GM12891 (cell line): Measurements from ENCODE around the gene NEDD9.

Experiments used
- DNase-seq: peaks from one replicate; pipeline ENCODE4 v3.0.0; 2011; ENCODE audit warnings: low spot score; ENCODE audit not compliant: insufficient read length
- FAIRE-seq: peaks from 2 replicates; lab custom pipeline; 2011; peaks lifted over from hg19 to GRCh38; lab: Jason Lieb, UNC
- PAX5 ChIP-seq: IDR thresholded peaks from 2 replicates; pipeline ENCODE4 v1.6.1; 2011; ENCODE audit warnings: low read length, moderate library complexity, mild to moderate bottlenecking; ENCODE audit not compliant: insufficient read depth, severe bottlenecking
- POLR2A ChIP-seq: IDR thresholded peaks from 2 replicates; pipeline ENCODE4 v1.6.1; 2011; ENCODE audit warnings: low read depth, low read length, control low read depth
- POLR2AphosphoS5 ChIP-seq: IDR thresholded peaks from 2 replicates; pipeline ENCODE4 v1.6.1; 2011; ENCODE audit warnings: low read depth, low read length, control low read depth
- POU2F2 ChIP-seq: IDR thresholded peaks from 2 replicates; pipeline ENCODE4 v1.6.1; 2011; ENCODE audit warnings: low read depth, mild to moderate bottlenecking, control low read depth, low read length, moderate library complexity
- SPI1 ChIP-seq: IDR thresholded peaks from 2 replicates; pipeline ENCODE4 v1.6.1; 2011; ENCODE audit warnings: low read depth, low read length, control low read depth
- TAF1 ChIP-seq: IDR thresholded peaks from 2 replicates; pipeline ENCODE4 v1.6.1; 2011; ENCODE audit warnings: low read depth, low read length, control low read depth

The NEDD9 gene

DNA sequence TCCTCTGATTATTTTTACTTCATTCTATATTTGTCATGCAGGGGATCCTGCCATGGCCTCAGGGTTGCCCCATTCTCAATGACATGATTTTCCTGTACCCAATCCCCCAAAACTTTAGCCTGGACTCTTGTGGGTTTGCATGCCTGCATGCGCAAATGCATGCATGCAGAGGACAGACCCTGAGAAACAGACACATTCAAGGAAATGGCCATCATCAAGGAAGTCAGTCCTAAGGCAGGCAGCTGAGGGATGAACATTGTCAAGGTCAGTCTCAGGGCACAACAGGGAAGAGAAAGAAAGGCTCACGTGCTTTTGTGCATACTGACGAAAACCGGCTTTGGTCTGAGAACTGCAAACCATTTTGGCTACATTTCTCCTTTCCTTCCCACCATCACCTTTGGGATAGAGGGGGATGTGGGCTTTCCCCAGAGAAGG lies 13.1 kb downstream of the NEDD9 start:
- FAIRE-seq: no peak
- DNase-seq: no peak
- TF ChIP-seq PAX5: no peak
- no peak for TF ChIP-seq SPI1
- TF ChIP-seq POU2F2: no peak
- TF ChIP-seq POLR2AphosphoS5: no peak
- TF ChIP-seq TAF1: no peak
- TF ChIP-seq POLR2A: no peak

DNA sequence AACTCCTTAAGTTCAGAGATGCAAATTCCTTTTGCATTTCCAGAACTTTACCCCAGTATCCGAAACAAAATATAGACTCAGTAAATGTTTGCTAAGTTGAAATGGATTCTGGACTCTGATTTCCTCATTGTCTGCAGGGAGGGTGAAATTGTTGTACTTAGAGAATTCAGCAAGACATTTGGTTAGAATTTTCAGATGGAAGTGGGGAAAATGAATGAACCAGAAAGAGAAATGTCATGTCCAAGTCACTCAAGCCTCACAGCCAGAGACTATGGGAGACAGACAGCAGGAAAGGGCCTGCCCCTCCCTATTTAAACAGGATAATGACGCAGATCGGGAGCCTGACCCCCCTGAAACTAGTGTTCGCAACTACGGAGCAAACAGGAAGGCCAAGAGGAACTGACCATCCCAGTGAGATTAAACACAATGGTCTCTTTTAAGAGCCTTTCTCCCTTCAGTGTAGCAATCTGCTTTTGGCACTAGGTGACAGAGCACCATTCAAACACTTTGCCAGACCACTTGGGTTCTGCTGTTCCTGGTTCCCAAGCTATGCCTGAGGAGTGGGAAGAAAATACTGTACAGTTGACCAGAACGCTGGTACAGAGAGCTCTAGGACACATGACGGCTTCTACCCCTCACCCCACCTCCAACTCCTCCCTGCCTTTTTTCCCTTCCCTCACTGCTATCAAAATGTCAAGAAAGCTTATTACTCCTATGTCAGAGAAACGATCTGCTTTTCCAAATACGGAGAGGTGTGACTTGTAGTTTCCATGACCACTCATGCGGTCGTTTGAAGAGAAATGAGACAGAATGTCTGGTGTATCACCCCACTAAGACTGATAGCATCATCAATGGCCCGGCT lies 13.7 kb downstream of the NEDD9 start:
- DNase-seq (no peak), FAIRE-seq (no peak)
- TF ChIP-seq POLR2AphosphoS5 (no peak), POLR2A (no peak), POU2F2 (no peak), TAF1 (no peak), SPI1 (no peak), PAX5 (no peak)

DNA sequence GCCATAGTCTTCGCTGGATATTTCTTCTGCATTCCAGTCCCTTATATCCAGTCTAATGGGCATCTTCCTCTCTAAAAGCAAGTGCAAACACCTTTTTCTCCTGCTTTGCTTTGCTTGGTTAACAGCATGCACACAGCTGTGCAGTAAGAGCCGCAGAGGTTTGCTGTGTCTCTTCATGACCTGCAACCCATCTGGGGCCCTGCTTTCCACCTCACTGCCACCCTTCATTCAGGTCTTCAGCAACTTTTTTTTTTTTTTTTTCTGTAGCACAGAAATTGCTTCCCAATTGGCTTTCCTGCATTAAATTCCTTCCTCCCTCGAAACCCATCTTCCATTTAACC lies 14.4 kb downstream of the NEDD9 start:
- TF ChIP-seq PAX5 (no peak), POLR2AphosphoS5 (no peak), SPI1 (no peak), POU2F2 (no peak), POLR2A (no peak), TAF1 (no peak)
- DNase-seq (no peak), FAIRE-seq (no peak)

DNA sequence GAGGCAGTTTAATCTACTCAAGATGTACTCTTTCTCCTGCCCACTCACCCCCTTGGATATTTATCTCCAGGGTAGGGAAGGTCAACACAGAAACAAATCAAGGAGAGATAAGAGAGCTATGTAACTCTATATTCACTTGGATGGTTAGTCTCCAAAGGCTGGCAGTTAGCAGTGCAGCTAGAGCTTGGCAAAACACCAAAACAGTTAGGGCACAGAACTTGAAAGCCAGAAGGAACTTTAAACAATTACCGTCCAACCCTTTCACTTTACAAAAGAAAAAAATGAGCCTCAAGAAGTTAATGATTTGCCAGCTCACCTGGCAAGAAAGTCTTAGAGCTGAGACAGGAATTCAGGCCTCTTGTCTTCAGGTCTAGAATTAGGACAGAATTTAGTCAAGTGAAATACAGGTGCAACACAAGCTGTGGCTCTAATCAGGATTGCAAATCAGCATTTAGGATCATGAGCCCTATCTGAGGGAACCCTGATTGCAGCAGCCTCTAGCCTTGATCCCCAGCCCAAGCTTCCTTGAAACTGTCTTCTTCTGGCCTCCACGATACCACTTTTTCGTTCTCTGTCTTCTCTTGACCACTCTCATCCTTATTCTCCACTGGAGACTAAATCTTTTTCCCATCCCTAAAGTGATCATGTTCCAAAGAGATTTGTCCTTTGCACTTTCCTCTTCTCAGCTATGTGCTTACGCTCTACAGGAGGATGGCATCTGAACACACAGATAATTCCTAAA lies 14.9 kb downstream of the NEDD9 start:
- FAIRE-seq (no peak), DNase-seq (no peak)
- TF ChIP-seq TAF1 (no peak), POLR2A (no peak), PAX5 (no peak), POU2F2 (no peak), POLR2AphosphoS5 (no peak), SPI1 (no peak)

DNA sequence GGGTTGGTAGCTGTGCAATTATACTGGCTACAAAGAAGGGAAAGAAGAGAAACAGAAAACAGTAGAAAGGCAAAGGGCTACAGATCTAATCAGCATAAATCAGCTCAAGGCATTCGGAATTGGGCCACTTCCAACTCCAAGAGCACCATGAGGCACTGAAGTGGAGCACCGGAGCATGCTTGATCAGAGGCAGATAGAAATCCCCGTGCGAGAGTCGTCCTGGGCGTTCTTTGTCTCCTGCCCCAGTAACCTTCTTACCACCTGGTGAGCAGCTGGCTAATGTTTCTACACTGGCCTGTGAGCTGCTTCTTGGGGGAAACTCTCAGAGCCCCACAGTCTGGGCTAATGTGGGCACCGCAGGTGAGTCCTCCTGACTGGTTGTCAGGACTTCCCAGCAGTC lies 16.7 kb downstream of the NEDD9 start:
- no peak for TF ChIP-seq POLR2AphosphoS5
- no peak for TF ChIP-seq TAF1
- no peak for TF ChIP-seq POU2F2
- TF ChIP-seq PAX5: no peak
- TF ChIP-seq SPI1: no peak
- no peak for TF ChIP-seq POLR2A
- no peak for FAIRE-seq
- DNase-seq: no peak

DNA sequence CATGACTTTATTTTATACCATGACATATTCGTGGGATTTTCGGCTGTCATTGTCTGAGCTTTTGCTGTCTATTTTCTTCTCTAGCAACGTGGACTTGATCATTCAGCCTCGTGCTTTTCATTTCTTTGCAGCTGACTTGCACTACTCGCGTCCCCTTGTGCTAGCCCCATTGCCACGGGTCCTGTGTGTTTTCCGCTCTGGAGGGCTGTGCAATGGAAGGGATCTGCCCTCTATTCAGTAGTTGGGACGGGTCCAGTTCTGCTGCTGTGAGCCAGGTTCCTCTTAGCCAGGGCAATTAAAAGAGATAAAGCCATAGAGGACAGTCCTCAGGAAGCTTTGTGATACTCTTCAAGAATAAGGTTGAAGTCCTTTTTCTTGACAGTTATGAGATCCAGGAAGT lies 17.6 kb downstream of the NEDD9 start:
- DNase-seq (no peak), FAIRE-seq (no peak)
- TF ChIP-seq TAF1 (no peak), POLR2A (no peak), POU2F2 (no peak), PAX5 (no peak), SPI1 (no peak), POLR2AphosphoS5 (no peak)

DNA sequence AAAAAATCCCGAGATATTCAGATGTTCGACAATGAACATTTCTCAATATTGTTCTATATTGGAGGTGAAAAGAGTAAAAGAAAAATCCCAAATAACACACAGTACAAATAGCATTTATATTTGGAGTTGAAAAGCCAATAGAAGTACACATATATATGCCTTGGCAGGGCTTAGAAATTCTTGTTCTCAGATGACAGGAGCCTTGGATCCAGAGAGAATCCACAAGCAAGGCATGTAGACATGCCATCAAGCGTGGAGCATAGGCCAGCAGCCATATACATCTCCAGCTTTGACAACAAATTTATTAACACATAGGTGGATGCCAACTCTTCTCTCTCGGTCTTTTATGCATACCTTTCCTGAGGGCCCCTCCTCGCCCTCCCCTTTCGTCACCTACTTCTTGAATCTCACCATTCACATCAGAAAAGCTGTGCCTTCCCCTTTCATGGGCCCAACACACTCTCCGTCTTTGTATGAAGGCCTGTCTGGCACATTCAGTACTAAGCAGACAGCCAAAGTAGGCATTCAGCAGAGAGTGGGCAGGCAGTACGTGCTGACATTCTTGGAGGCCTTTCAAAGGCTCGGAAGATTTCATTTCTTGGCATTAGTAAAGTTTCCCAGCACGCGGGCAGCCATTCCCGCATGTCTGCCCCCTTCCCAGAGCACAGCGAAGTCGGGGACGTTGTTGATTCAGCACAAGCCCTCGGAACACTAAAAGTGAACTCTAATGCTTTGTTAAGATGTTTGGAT lies 18.2 kb downstream of the NEDD9 start:
- FAIRE-seq (no peak), DNase-seq (no peak)
- TF ChIP-seq PAX5 (no peak), POLR2A (no peak)

DNA sequence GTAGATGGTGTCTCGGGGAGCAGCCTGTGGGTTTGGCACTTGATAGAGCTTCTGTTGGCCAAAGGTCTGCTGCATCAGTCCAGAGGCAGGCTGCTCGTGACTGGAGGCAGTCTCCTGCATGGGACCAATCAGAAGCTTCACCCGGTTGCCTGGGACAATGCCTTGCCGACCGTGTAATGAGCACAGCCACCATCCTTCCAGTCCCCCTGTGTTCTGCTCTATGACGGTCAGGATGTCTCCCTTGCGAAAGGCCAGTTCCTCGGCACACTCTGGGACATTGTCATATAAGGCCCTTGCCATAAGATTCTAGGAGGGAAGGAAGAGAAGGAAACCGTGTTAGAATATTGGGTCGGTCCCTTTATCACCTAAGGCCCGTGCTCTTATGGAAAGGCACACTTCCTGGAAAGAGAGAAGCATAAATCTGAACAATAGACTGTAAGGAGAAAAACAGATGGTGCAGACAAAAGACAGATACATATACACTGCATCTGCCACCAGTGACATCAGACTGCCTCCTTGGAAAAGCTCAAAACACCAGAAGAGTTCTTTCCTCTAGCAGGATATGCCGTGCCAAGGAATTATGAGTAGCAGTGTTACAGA lies 18.9 kb downstream of the NEDD9 start:
- no peak for FAIRE-seq
- TF ChIP-seq POLR2AphosphoS5 (no peak), PAX5 (no peak), SPI1 (no peak), TAF1 (no peak), POU2F2 (no peak), POLR2A (no peak)
- DNase-seq: no peak

DNA sequence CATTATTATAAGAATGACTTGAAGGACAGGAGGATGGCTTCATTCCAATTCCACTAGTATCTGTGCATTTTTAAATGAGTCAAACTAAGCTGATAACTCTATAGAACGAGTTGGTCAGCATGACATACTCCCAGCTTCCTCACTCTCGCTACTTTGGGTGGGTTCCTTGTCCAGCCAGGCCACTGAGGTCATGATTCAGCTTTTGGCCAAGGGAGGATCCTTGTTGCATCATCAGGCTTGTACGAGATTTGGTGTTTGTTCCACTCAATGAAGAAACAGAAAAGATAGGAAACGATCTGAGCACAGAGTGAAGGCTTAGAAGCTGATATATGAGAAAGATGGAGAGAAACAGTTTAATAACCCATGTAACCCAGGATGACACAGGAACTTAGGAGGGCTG lies 19.8 kb downstream of the NEDD9 start:
- no peak for FAIRE-seq
- no peak for DNase-seq
- TF ChIP-seq POLR2A (no peak), TAF1 (no peak), POLR2AphosphoS5 (no peak), POU2F2 (no peak), PAX5 (no peak), SPI1 (no peak)
